IMR-90 (cell line): ENCODE results near the gene DCAF5. TPM values are rescaled to one million over a fixed set of nuclear protein-coding genes. Genes with fewer than 3 reads are reported as not detected.

ENCODE experiments used
- ATAC-seq: fragments of 200-7000 bp; cut with Tn5 transposase; 2 replicates; pipeline ENCODE4 v1.9.1; 2020; ENCODE audit warnings: low read depth, mild to moderate bottlenecking, moderate library complexity
- BruUV-seq: library from RNA; stranded (reverse); fragments of 400-500 nt; replicated peaks from 2 replicates; lab custom pipeline; 2021; lab: Mats Ljungman, UMichigan
- CTCF ChIA-PET: fragments of 300-600 bp; formaldehyde crosslinking; extraction: SDS; loops from one replicate; lab custom pipeline; 2021; ENCODE audit warnings: antibody characterized with exemption; lab: Yijun Ruan, JAX
- POLR2A ChIA-PET: fragments of 300-600 bp; sonication (Branson Sonifier 250); formaldehyde crosslinking; loops from one replicate; lab custom pipeline; 2022; ENCODE audit warnings: antibody characterized with exemption; ENCODE audit not compliant: unreplicated experiment; lab: Charles Lee
- DNase-seq: peaks from one replicate; pipeline ENCODE4 v3.0.0; 2013
- H2AFZ ChIP-seq: replicated peaks from 2 replicates; pipeline ENCODE3; 2013; ENCODE audit warnings: low read length, mild to moderate bottlenecking; ENCODE audit not compliant: poor library complexity
- H2AK5ac ChIP-seq: 2 replicates; pipeline ENCODE4 v1.6.1; 2013; ENCODE audit warnings: low read depth, low read length, inconsistent platforms
- H2AK9ac ChIP-seq: replicated peaks from 2 replicates; pipeline ENCODE3; 2013; ENCODE audit warnings: mild to moderate bottlenecking, low read depth, low read length, moderate library complexity; ENCODE audit not compliant: poor library complexity
- H2BK120ac ChIP-seq: 2 replicates; pipeline ENCODE4 v1.6.1; 2013; ENCODE audit warnings: low read depth, low read length, inconsistent platforms
- H2BK15ac ChIP-seq: 3 replicates; pipeline ENCODE4 v1.6.1; 2013; ENCODE audit warnings: low read depth, low read length, inconsistent platforms
- H2BK20ac ChIP-seq: 2 replicates; pipeline ENCODE4 v1.6.1; 2013; ENCODE audit warnings: low read depth, mild to moderate bottlenecking, inconsistent platforms, low read length, moderate library complexity
- H2BK5ac ChIP-seq: 2 replicates; pipeline ENCODE4 v1.6.1; 2013; ENCODE audit warnings: mild to moderate bottlenecking, low read depth, low read length, inconsistent platforms; ENCODE audit not compliant: poor library complexity, severe bottlenecking
- H3K14ac ChIP-seq: replicated peaks from 2 replicates; pipeline ENCODE4 v1.6.1; 2013; ENCODE audit warnings: low read depth, low read length, inconsistent platforms
- H3K18ac ChIP-seq: 2 replicates; pipeline ENCODE4 v1.6.1; 2013; ENCODE audit warnings: low read depth, low read length, control low read depth
- H3K23ac ChIP-seq: 2 replicates; pipeline ENCODE4 v1.6.1; 2013; ENCODE audit warnings: low read depth, low read length, inconsistent platforms
- H3K27ac ChIP-seq: 2 replicates; pipeline ENCODE4 v1.5.1; 2013; ENCODE audit warnings: mild to moderate bottlenecking, control low read depth, low read length; ENCODE audit not compliant: insufficient read depth
- H3K27me3 ChIP-seq: 2 replicates; pipeline ENCODE4 v1.6.1; 2013; ENCODE audit warnings: low read length; ENCODE audit not compliant: control insufficient read depth, insufficient read depth
- H3K36me3 ChIP-seq: 2 replicates; pipeline ENCODE4 v1.6.1; 2013; ENCODE audit warnings: low read length, mixed read lengths; ENCODE audit not compliant: control insufficient read depth, insufficient read depth
- H3K4ac ChIP-seq: 2 replicates; pipeline ENCODE4 v1.6.1; 2013; ENCODE audit warnings: low read depth, low read length, inconsistent platforms
- H3K4me1 ChIP-seq: 2 replicates; pipeline ENCODE4 v1.6.1; 2013; ENCODE audit warnings: low read length, mixed read lengths; ENCODE audit not compliant: control insufficient read depth, insufficient read depth
- H3K4me2 ChIP-seq: 2 replicates; pipeline ENCODE4 v1.6.1; 2013; ENCODE audit warnings: low read depth, mild to moderate bottlenecking, control low read depth, low read length, moderate library complexity
- H3K4me3 ChIP-seq: 2 replicates; pipeline ENCODE4 v1.5.1; 2013; ENCODE audit warnings: low read depth, mild to moderate bottlenecking, control low read depth, low read length, moderate library complexity; ENCODE audit not compliant: insufficient read depth
- H3K56ac ChIP-seq: 2 replicates; pipeline ENCODE4 v1.6.1; 2013; ENCODE audit warnings: low read length, inconsistent platforms; ENCODE audit not compliant: insufficient read depth; ENCODE audit errors: extremely low read depth
- H3K79me1 ChIP-seq, 2 experiments: 2 replicates each; pipeline ENCODE4 v1.6.1; 2013; ENCODE audit warnings: low read length in 2 of 2, inconsistent platforms in 1 of 2, low read depth in 1 of 2
- H3K9ac ChIP-seq: 2 replicates; pipeline ENCODE4 v1.6.1; 2013; ENCODE audit warnings: low read depth, low read length, control low read depth
- H3K9me1 ChIP-seq: 2 replicates; pipeline ENCODE4 v1.6.1; 2013; ENCODE audit warnings: low read length, inconsistent platforms; ENCODE audit not compliant: insufficient read depth
- H3K9me3 ChIP-seq: 2 replicates; pipeline ENCODE4 v1.6.1; 2013; ENCODE audit warnings: low read length; ENCODE audit not compliant: control insufficient read depth, insufficient read depth
- H4K20me1 ChIP-seq: 2 replicates; pipeline ENCODE4 v1.6.1; 2013; ENCODE audit warnings: low read length, inconsistent platforms; ENCODE audit not compliant: insufficient read depth
- H4K5ac ChIP-seq: 2 replicates; pipeline ENCODE4 v1.6.1; 2013; ENCODE audit warnings: mild to moderate bottlenecking, low read depth, low read length, control low read depth
- H4K8ac ChIP-seq, 2 experiments: 2 replicates each; pipeline ENCODE4 v1.6.1; 2013; ENCODE audit warnings: low read depth in 2 of 2, low read length in 2 of 2, control low read depth in 1 of 2, inconsistent platforms in 1 of 2
- H4K91ac ChIP-seq: 2 replicates; pipeline ENCODE4 v1.6.1; 2013; ENCODE audit warnings: low read depth, low read length, inconsistent platforms; ENCODE audit not compliant: insufficient read depth
- CEBPB ChIP-seq: IDR thresholded peaks from 2 replicates; pipeline ENCODE4 v1.6.1; 2012; ENCODE audit warnings: low read depth, low read length, improper control_type of control experiment
- MAFK ChIP-seq: IDR thresholded peaks from 2 replicates; pipeline ENCODE4 v1.6.1; 2012; ENCODE audit warnings: low read depth, low read length, improper control_type of control experiment
- MXI1 ChIP-seq: IDR thresholded peaks from 2 replicates; pipeline ENCODE4 v1.6.1; 2012; ENCODE audit warnings: low read depth, mild to moderate bottlenecking, low read length, moderate library complexity, borderline replicate concordance
- RAD21 ChIP-seq: IDR thresholded peaks from 2 replicates; pipeline ENCODE4 v1.6.1; 2012; ENCODE audit warnings: low read length, improper control_type of control experiment
- SMC3 ChIP-seq: fragments of 150-350 bp; IDR thresholded peaks from 2 replicates; pipeline ENCODE4 v1.6.1; 2016; ENCODE audit warnings: low read depth, mild to moderate bottlenecking, antibody characterized with exemption, low read length, moderate library complexity
- USF2 ChIP-seq: fragments of 150-350 bp; IDR thresholded peaks from 2 replicates; pipeline ENCODE4 v1.6.1; 2017; ENCODE audit warnings: mild to moderate bottlenecking, antibody characterized with exemption, low read length, low read depth
- WGBS, 2 experiments: methylation state at CpG; one replicate each; pipeline versions ENCODE4 v1.1.5 to v1.1.7; 2013; ENCODE audit warnings: missing lambda C conversion rate in 2 of 2; ENCODE audit not compliant: insufficient read length in 1 of 2; ENCODE audit errors: extremely low coverage in 2 of 2; 5-methylcytosine and 5-hydroxymethylcytosine counted together
- dilution Hi-C: fragments of 300-500 bp; cut with HindIII; formaldehyde crosslinking; loops from one replicate; pipeline ENCODE4 v1.14.3; 2018; ENCODE audit warnings: low sequenced_read_pairs; ENCODE audit not compliant: unreplicated experiment
- in situ Hi-C: fragments of 300-500 bp; cut with MboI; formaldehyde crosslinking; loops from 3 replicates; pipeline ENCODE4 v1.14.3; 2019; ENCODE audit warnings: low sequenced_read_pairs, inconsistent platforms, mixed read lengths
- intact Hi-C: fragments of 100-400 bp; cut with micrococcal nuclease; formaldehyde crosslinking; loops from 2 replicates; pipeline ENCODE4 v1.10.0; 2022
- polyA plus RNA-seq, 3 experiments: library from polyadenylated mRNA; depleted of rRNA; stranded (reverse); fragments of >200 nt; gene quantifications; 2 replicates each; pipeline ENCODE4 v1.2.3, GENCODE V29; 2012; ENCODE audit warnings: low replicate concordance in 1 of 3
- total RNA-seq: library from RNA; depleted of rRNA; stranded (reverse); fragments of >200 nt; gene quantifications from 2 replicates; pipeline ENCODE4 v1.2.3, GENCODE V29; 2012
- TF ChIP-seq, protein P1 (sequence below): conservative IDR thresholded peaks from 2 replicates; pipeline ENCODE4 v1.5.1; 2012; ENCODE audit warnings: mild to moderate bottlenecking, low read depth, low read length, improper control_type of control experiment

Gene DCAF5
- total and polyA plus RNA-seq, 2 of the 4 experiments (the other 2 are of a cell fraction) = 17.6 to 30.4 TPM

DNA sequence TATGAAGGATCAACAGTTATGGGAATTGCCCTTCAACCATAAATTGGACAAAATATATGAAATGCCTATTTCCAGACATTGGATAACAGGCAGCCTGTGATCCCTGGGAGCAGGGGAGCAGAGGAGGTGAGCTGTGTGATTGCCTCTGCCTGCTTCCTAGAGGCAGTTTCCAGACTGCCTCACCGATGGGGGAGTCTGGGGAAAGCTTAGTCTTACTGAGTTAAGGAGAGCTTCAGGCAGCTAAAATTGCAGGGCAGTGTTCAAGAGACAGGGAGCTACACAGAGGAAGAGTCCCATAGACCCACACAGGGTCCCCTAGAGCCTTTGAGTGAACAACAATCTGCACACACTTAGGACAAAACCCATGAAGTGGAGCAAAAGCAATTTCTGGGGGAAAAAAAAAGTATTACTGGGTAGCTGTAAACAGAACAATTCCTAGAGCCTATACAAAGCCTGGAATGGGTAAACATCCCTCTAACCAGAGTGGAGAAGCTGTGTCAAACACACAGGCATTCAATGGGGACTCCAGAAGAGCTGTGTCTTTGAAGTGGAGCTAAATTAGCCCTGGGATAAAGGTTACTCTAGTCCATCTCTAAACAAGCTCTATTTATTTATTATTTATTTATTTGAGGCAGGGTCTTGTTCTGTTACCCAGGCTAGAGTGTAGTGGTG lies 125.5 kb downstream of the DCAF5 start:
- H2BK20ac ChIP-seq = peak overlapping the region; percentile 21; the same call in 1 of the 2 replicates
- no peaks in the 10 kb centered on the region for H3K36me3 ChIP-seq
- H2BK120ac ChIP-seq = no peak overlapping the region
- no peaks in the 10 kb centered on the region for H3K79me1 ChIP-seq
- 0 out of 2 replicates have a peak overlapping the region, but pooled peaks have one; percentile 4 for H4K5ac ChIP-seq
- peak overlapping the region; percentile 11; the same call in 1 of the 2 replicates for H3K4ac ChIP-seq
- in situ Hi-C loops = no loop called here
- H2AK5ac ChIP-seq = peak overlapping the region; percentile 55; the same call in 1 of the 2 replicates
- H3K56ac ChIP-seq = no peak overlapping the region
- H3K27me3 ChIP-seq = 0 out of 2 replicates have a peak, but pooled peaks cover 2% of the 10 kb centered on the region
- H2BK15ac ChIP-seq = peak overlapping the region; percentile 20; the same call in 1 of the 3 replicates
- ChIA-PET CTCF (interaction anchor here (1.5 kb wide), 1 partner anchor 80 kb away, joined by 3 read pairs; no protein-coding TSS in a partner anchor), POLR2A (no interaction called here)
- no peak overlapping the region for H3K23ac ChIP-seq
- no peak overlapping the region for H3K9ac ChIP-seq
- no CpG with 5 or more reads among the region's 1 CpG for WGBS, 2 experiments
- H4K8ac ChIP-seq = no peak overlapping the region
- peak overlapping the region; percentile 6 for H3K18ac ChIP-seq
- BruUV-seq = no TSS peak
- no peak overlapping the region for H2AK9ac ChIP-seq
- H4K20me1 ChIP-seq = no peaks in the 10 kb centered on the region
- H2BK5ac ChIP-seq = no peak overlapping the region
- peaks cover 3% of the 10 kb centered on the region for H3K4me1 ChIP-seq
- no peak overlapping the region for H3K4me3 ChIP-seq
- no peaks in the 10 kb centered on the region for H3K9me1 ChIP-seq
- H3K27ac ChIP-seq = no peak overlapping the region
- TF ChIP-seq MAFK (no peak), SMC3 (no peak), CEBPB (no peak), USF2 (no peak), RAD21 (no peak), MXI1 (no peak)
- TF ChIP-seq, protein P1, sequence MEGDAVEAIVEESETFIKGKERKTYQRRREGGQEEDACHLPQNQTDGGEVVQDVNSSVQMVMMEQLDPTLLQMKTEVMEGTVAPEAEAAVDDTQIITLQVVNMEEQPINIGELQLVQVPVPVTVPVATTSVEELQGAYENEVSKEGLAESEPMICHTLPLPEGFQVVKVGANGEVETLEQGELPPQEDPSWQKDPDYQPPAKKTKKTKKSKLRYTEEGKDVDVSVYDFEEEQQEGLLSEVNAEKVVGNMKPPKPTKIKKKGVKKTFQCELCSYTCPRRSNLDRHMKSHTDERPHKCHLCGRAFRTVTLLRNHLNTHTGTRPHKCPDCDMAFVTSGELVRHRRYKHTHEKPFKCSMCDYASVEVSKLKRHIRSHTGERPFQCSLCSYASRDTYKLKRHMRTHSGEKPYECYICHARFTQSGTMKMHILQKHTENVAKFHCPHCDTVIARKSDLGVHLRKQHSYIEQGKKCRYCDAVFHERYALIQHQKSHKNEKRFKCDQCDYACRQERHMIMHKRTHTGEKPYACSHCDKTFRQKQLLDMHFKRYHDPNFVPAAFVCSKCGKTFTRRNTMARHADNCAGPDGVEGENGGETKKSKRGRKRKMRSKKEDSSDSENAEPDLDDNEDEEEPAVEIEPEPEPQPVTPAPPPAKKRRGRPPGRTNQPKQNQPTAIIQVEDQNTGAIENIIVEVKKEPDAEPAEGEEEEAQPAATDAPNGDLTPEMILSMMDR = no peak
- H3K14ac ChIP-seq = peak overlapping the region; percentile 51; the same call in 1 of the 2 replicates
- H2AFZ ChIP-seq = peak overlapping the region; percentile 35
- peak overlapping the region; percentile 53 for H3K4me2 ChIP-seq
- dilution Hi-C loops = no loop called here
- intact Hi-C loops = no loop called here
- DNase-seq (no peak), ATAC-seq (peak; percentile 98)
- no peaks in the 10 kb centered on the region for H3K9me3 ChIP-seq
- no peak overlapping the region; the same call in 1 of the 2 replicates for H4K91ac ChIP-seq
